Activated gamma-delta T cell (primary cell): ENCODE data around the gene CAPN5.

Source experiments
- DNase-seq: peaks from one replicate; lab custom pipeline; 2025; lab: John Stamatoyannopoulos, UW

The CAPN5 gene

GRCh38 chr11:77130763-77131513, 64.2 kb downstream of the CAPN5 start:
- DNase-seq, result no peak

- no peak for DNase-seq
These were observed 64.8 kb downstream of the CAPN5 start for GRCh38 chr11:77131560-77131959.

- no peak for DNase-seq
These were observed 68.3 kb downstream of the CAPN5 start for GRCh38 chr11:77135069-77135468.

DNA sequence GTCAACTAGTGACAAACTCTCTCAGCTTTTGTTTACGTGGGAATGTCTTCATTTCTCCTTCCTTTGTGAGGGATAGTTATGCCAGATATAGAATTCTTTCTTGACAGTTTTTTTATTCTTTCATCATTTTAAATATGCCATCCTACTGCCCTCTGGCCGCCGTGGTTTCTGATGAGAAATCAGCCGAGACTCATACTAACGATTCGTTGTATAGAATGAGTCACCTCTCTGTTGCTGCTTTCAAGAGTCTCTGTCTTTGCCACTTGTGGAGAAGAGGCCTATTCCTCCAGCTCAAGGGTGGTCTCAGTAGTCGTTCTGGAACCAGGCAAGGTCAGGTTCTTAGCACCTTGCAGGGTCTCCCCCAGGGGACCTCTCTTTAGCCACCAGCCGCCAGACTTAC, 69.3 kb downstream of the CAPN5 start:
- DNase-seq, result no peak

- DNase-seq, result no peak
These were observed 70.1 kb downstream of the CAPN5 start for GRCh38 chr11:77136784-77137420.

DNA sequence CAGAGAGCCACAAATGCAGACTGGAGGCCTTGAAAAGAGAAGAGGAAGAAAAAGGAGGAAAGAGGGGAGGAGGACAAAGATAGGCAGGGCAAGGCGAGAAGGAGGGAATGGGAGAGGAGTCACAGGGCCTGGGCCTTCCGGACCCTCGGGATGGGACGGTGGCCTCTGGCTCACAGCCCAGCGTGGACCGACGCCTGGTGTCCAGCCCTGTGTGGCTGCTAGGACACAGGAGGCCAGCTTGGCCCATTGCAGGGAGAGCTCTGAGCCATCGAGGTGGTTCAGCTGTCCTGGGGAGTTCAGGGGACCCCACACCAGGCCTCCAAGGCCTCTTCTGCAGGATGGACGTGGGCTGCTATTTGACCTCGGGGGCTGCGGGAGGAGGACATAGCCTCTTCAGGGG, 70.7 kb downstream of the CAPN5 start:
- no peak for DNase-seq

GRCh38 chr11:77138106-77138649, 71.4 kb downstream of the CAPN5 start:
- no peak for DNase-seq

- no peak for DNase-seq
These were observed 72.4 kb downstream of the CAPN5 start for GRCh38 chr11:77139201-77139600.

DNA sequence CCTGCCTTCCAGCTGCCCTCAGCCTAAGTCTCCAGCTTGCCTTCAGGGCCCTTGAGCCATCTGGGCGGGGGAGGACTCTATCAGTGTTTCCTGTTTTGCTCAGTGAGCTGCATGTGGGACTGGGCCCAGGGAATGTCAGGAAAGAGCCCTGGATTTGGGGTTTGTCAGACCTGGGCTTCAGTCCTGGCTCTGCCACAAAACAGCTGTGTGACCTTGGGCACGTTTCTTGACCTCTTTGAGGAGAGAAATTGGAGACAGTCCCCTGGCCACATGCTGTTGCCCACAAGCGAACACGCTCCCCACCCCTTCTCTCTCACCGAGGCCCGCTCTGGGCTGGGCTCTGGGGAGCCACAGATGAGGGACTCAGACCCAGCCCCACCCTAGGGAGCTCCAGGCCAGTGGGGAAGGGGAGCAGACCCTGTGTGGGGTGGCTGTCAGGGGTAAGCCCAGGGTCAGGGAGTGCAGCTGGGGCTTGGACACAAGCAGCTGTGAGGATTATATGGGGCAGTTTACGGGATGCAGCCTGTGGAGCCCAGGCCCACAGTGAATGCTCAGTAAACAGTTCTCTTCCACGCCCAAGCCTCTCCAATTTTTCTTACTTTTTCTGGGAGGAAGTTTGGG, 73.6 kb downstream of the CAPN5 start:
- no peak for DNase-seq

GRCh38 chr11:77141034-77141433, 74.3 kb downstream of the CAPN5 start:
- no peak for DNase-seq

GRCh38 chr11:77141475-77141874, 74.7 kb downstream of the CAPN5 start:
- DNase-seq, result no peak

DNA sequence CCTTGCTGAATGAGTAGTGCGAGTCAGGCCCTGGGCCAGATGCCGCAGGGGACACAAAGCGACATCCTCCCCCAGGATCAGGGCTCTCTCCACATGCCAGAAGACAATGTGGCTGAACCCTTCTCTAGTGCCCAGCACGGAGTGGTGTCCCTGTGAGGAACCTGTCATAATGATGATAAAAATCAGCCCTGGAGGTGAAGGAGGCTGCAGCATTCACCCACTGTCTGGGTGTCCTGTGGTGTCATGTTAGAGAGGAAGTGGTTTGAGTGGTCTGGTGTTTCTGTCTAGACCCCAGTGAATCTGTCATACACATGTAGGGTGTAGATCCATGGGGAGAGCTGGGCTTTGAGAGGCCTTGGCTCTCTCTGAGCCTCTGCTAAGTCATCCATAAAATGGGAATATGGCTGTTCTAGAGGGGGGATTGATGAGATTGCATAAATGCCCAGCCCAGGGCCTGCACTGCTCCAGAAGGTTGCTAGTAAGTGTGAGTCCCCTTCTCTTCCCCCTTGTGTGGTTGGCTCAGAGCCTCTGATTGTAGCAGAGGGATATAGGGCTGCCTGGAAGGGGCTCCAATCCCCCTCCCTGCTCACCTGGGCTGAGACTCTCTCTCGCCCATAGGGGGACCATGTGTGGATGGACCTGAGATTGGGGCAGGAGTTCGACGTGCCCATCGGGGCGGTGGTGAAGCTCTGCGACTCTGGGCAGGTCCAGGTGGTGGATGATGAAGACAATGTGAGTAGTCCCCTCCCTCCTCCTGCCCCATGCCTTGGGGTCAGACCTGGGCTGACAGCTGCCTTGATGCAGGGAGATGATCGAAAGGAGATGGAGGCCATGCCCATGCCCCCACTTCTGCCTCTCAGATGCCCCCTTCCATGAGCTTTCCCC, 75.6 kb downstream of the CAPN5 start:
- no peak for DNase-seq

DNA sequence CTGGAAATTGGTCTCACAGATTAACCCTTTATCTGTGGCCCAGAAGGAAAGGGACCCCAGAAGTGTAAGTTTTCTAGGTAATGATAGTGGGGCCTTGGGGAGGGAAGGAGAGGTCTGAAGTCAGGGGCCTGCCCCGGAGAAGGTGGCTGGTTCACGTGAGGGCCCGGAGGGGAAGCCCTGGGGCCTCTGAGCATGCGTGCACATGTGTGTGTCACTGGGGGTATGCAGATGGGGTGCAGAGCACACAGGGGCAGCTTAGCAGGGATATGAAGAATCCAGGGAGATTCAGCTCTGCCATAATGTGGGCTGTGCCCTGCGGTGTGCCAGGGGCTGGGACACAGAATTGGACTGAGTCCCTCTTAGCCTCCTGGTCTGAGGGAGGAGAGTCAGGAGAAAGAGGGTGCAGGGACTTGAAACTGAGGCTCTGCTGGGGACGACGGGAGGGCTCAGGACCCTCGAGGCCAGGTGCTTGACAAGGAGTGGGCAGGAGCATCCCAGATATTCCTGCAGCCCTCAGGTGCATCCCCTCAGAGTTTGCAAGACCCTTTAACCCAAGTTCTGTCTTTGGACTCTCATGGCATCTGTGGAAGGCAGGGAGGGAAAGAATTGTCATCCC, 76.7 kb downstream of the CAPN5 start:
- DNase-seq, result no peak

GRCh38 chr11:77144196-77144856, 77.6 kb downstream of the CAPN5 start:
- DNase-seq, result no peak

- DNase-seq, result no peak
These were observed 78.2 kb downstream of the CAPN5 start for GRCh38 chr11:77144857-77145428.

DNA sequence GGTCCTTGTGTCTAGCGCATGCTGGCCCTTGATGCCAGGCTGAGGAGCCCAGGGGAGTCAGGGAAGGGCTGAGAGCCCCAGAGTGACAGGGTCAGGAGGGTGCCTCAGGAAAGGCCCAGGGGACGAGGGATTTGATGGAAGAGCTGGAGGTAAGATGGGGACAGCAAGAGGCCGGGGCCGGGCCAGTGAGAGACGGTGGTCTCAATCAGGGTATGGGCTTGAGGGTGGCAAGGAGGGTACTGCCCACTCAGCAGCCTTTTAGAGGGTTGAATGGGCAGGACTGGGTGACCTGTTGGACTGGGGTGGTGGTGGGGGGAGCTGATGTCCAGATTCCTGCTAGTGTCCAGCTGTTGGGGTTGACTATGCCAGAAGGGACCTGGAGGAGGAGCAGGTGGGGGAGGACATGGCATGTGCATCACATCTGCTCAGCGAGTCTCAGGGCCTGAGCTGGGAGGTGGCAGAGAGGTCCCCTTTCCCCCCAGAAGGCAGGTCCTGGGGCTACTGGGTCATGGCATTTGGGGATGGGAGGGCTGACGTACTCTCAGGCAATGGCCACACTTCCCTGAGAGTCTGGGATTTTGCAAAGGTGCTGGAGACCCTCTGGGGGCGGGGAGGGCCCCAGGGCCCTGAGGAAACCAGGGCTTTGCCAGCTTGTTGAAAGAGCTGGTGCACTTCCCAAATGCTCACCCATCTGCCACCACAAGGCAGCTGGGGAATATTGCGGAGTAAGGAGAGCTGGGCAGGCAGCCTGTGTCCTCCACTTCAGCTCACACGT, 79.7 kb downstream of the CAPN5 start:
- no peak for DNase-seq

- DNase-seq, result no peak
These were observed 80.2 kb downstream of the CAPN5 start for GRCh38 chr11:77147036-77147315.

DNA sequence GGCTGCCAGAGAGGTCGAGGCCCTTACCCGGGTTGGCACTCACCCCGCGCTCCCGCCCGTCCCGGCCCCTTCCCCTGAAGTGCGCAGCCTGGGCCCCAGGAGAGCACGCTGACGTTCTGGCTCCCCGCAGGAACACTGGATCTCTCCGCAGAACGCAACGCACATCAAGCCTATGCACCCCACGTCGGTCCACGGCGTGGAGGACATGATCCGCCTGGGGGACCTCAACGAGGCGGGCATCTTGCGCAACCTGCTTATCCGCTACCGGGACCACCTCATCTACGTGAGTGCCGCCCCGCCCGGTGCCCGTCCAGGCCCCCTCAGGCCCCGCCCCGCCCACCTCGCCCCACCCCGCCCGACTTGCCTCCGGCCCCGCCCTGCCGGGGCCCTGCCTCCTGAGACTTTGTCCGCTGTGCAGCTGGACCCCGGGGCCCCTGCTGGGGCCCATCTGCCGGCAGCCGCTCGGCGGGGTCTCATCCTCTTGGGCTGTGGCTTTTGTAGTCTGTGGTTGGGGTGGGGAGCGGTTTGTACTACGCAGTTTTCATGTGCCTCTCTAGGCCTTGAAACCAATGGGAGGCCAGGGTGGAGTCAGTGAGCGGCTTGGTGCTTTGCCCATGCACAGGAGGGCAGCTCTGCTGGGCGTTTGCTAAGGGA, 81.0 kb downstream of the CAPN5 start:
- no peak for DNase-seq

DNA sequence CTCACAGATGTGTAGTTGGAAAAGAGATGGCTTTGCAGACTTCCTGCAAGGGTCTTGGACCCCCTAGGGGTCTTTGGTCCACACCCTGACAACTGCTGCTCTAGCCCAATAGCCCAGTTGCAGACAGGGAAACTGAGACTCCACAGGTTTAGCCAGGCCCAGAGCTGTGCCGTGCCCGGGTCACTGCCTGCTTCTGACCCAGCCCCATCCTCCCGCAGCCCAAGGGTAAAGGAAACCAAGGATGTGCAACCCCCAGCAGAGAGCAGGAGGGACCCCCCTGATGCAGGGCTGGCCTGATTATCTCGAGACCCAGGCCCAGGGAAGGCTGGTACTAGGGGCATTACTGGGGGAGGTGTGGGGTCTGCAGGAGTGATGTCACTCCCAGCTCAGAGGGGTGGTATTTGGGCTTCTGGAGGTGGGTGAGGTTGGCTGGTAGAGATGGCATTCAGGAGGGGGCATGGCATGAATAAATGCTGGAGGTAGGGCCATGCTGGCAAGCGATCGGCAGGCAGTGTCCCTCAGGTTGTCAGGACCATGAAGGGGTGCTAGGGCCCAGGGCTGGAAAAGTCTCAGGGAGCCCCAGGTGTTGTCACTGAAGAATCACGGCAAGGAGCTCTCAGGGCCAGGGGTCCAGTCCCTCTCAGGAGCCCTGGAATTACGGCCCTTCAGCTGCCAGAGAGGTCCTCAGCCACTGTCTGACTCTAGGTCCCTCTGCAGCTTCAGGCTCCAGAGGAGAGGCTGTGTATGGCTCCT, 82.4 kb downstream of the CAPN5 start:
- no peak for DNase-seq
